K562 (cell line): ENCODE data around the gene EWSR1. TPM values are rescaled to one million over a fixed set of nuclear protein-coding genes. Genes with fewer than 3 reads are reported as not detected.

Experiments
- ATAC-seq: fragments of 200-7000 bp; cut with Tn5 transposase; 3 replicates; pipeline ENCODE4 v1.9.1; 2020; ENCODE audit warnings: moderate library complexity
- BruUV-seq: library from RNA; stranded (reverse); fragments of 400-500 nt; replicated peaks from 2 replicates; lab custom pipeline; 2021; lab: Mats Ljungman, UMichigan
- CTCF ChIA-PET: fragments of 300-600 bp; formaldehyde crosslinking; extraction: SDS; loops from one replicate; lab custom pipeline; 2021; ENCODE audit warnings: low intra/inter-chr PET ratio; lab: Yijun Ruan, JAX
- POLR2A ChIA-PET: fragments of 300-600, 350-650 bp; sonication (Branson Sonifier 250); formaldehyde crosslinking; extraction: SDS; loops from one replicate; lab custom pipeline; 2021; ENCODE audit warnings: antibody characterized with exemption, inconsistent platforms; lab: Yijun Ruan, JAX
- DNase-seq, 4 experiments: peaks; one replicate each; pipeline versions ENCODE4 v3.0.0 to v3.0.0-alpha.2; 2011 to 2018; ENCODE audit warnings: low spot score in 3 of 4, mixed read lengths in 3 of 4; ENCODE audit errors: extremely low read depth in 1 of 4
- FAIRE-seq: peaks from 2 replicates; lab custom pipeline; 2011; peaks lifted over from hg19 to GRCh38; lab: Jason Lieb, UNC
- H2AFZ ChIP-seq: 2 replicates; pipeline ENCODE4 v1.6.0; 2011; ENCODE audit warnings: low read depth, low read length, control low read depth, inconsistent platforms
- H3K27ac ChIP-seq: fragments of 200-600 bp; 3 replicates; pipeline ENCODE4 v1.8.0; 2011; ENCODE audit warnings: low read depth, mild to moderate bottlenecking, control low read depth, inconsistent platforms, low read length, moderate library complexity, mixed read lengths; ENCODE audit errors: extremely low read depth
- H3K27me3 ChIP-seq, 2 experiments: fragments of 300-600 bp in 1 of 2; 2 replicates in 1 of 2; 3 replicates in 1 of 2; pipeline versions ENCODE4 v1.6.0 to v1.8.0; 2011; ENCODE audit warnings: inconsistent platforms in 2 of 2, low read length in 2 of 2, mild to moderate bottlenecking in 1 of 2, mixed read lengths in 1 of 2, moderate library complexity in 1 of 2; ENCODE audit not compliant: control insufficient read depth in 2 of 2, insufficient read depth in 2 of 2
- H3K36me3 ChIP-seq: fragments of 300-600 bp; 3 replicates; pipeline ENCODE4 v1.8.0; 2011; ENCODE audit warnings: mild to moderate bottlenecking, low read length, inconsistent platforms; ENCODE audit not compliant: control insufficient read depth, insufficient read depth
- H3K4me1 ChIP-seq, 2 experiments: fragments of 200-600 bp in 1 of 2; replicated peaks in 1 of 2; 2 replicates in 1 of 2; 3 replicates in 1 of 2; pipeline versions ENCODE4 v1.5.1 to v1.8.0; 2011; ENCODE audit warnings: inconsistent platforms in 2 of 2, low read length in 2 of 2, mild to moderate bottlenecking in 1 of 2, mixed read lengths in 1 of 2, moderate library complexity in 1 of 2; ENCODE audit not compliant: control insufficient read depth in 2 of 2, insufficient read depth in 2 of 2
- H3K4me2 ChIP-seq: 2 replicates; pipeline ENCODE4 v1.6.1; 2011; ENCODE audit warnings: low read length, control low read depth, inconsistent platforms, mixed read lengths; ENCODE audit not compliant: insufficient read depth
- H3K4me3 ChIP-seq: fragments of 200-600 bp; sonication (generic), shearing (Covaris generic); 2 replicates; pipeline ENCODE4 v1.5.1; 2016; ENCODE audit warnings: control low read depth, inconsistent platforms
- H3K79me2 ChIP-seq: fragments of 200-600 bp; 3 replicates; pipeline ENCODE4 v1.8.0; 2011; ENCODE audit warnings: low read length, inconsistent platforms; ENCODE audit not compliant: control insufficient read depth, insufficient read depth
- H3K9ac ChIP-seq, 2 experiments: 2 replicates each; pipeline versions ENCODE4 v1.6.0 to v1.6.1; 2011; ENCODE audit warnings: low read depth in 2 of 2, low read length in 2 of 2, control low read depth in 1 of 2, inconsistent platforms in 1 of 2, mild to moderate bottlenecking in 1 of 2, mixed read lengths in 1 of 2; ENCODE audit not compliant: insufficient read depth in 1 of 2
- H3K9me1 ChIP-seq: one replicate; pipeline ENCODE4 v1.6.0; 2011; ENCODE audit warnings: inconsistent platforms, mild to moderate bottlenecking, low read length, moderate library complexity; ENCODE audit not compliant: control insufficient read depth, insufficient read depth
- H3K9me3 ChIP-seq: replicated peaks from 2 replicates; pipeline ENCODE4 v1.5.1; 2011; ENCODE audit warnings: low read depth, low read length, inconsistent platforms; ENCODE audit not compliant: control insufficient read depth, insufficient read depth
- H4K20me1 ChIP-seq: replicated peaks from 2 replicates; pipeline ENCODE4 v1.6.1; 2011; ENCODE audit warnings: low read length, inconsistent platforms, mixed read lengths; ENCODE audit not compliant: control insufficient read depth, insufficient read depth
- CREBBP ChIP-seq: IDR thresholded peaks from one replicate; pipeline ENCODE4 v1.6.1; 2012; ENCODE audit warnings: low read depth, mild to moderate bottlenecking, control low read depth, inconsistent platforms, low read length
- CREM ChIP-seq: IDR thresholded peaks from 2 replicates; pipeline ENCODE4 v1.6.1; 2014; ENCODE audit warnings: antibody characterized with exemption, low read depth
- ETV1 ChIP-seq: fragments of 450-650 bp; conservative IDR thresholded peaks from 2 replicates; pipeline ENCODE4 v1.6.1; 2016; ENCODE audit warnings: missing genetic modification characterization, control low read depth, low read depth, missing compliant biosample characterization
- HIVEP1 ChIP-seq: fragments of 250-450 bp; sonication (Bioruptor Pico); IDR thresholded peaks from 2 replicates; pipeline ENCODE4 v1.4.0; 2020; ENCODE audit warnings: mild to moderate bottlenecking
- HMBOX1 ChIP-seq: sonication (generic); IDR thresholded peaks from 2 replicates; pipeline ENCODE4 v1.6.1; 2016
- HMGXB4 ChIP-seq: sonication (generic); formaldehyde crosslinking; IDR thresholded peaks from 2 replicates; pipeline ENCODE4 v1.8.1; 2023; ENCODE audit warnings: mild to moderate bottlenecking, missing genetic modification reagents
- HSF4 ChIP-seq: fragments of 250-450 bp; sonication (Bioruptor Pico); IDR thresholded peaks from 2 replicates; pipeline ENCODE4 v2.1.2; 2022; ENCODE audit warnings: mild to moderate bottlenecking, moderate library complexity, borderline replicate concordance
- POLR2G ChIP-seq: fragments of 200-400 bp; formaldehyde crosslinking; IDR thresholded peaks from 2 replicates; pipeline ENCODE4 v1.6.1; 2017; ENCODE audit warnings: low read depth, mild to moderate bottlenecking, antibody characterized with exemption, low read length, moderate library complexity
- RBFOX2 ChIP-seq: fragments of 200-400 bp; formaldehyde crosslinking; IDR thresholded peaks from 2 replicates; pipeline ENCODE4 v1.6.1; 2017; ENCODE audit warnings: low read depth, mild to moderate bottlenecking, low read length, moderate library complexity
- RBM22 ChIP-seq: fragments of 200-400 bp; formaldehyde crosslinking; IDR thresholded peaks from 2 replicates; pipeline ENCODE4 v1.6.1; 2018; ENCODE audit warnings: low read length, low read depth; ENCODE audit not compliant: poor library complexity, severe bottlenecking
- RBM25 ChIP-seq: fragments of 200-400 bp; formaldehyde crosslinking; IDR thresholded peaks from 2 replicates; pipeline ENCODE4 v1.6.1; 2018; ENCODE audit warnings: low read length, low read depth, moderate library complexity; ENCODE audit not compliant: severe bottlenecking
- RFX5 ChIP-seq: IDR thresholded peaks from 2 replicates; pipeline ENCODE4 v1.6.1; 2011; ENCODE audit warnings: low read depth, mild to moderate bottlenecking, improper control_type of control experiment, low read length
- U2AF2 ChIP-seq: fragments of 200-400 bp; formaldehyde crosslinking; optimal IDR thresholded peaks from 2 replicates; pipeline ENCODE3; 2017; ENCODE audit warnings: low read depth, mild to moderate bottlenecking, low read length
- WGBS: fragments of 100-300 bp; shearing (Covaris generic); methylation state at CpG from one replicate; pipeline ENCODE4 v1.1.6; 2016; ENCODE audit warnings: low coverage, mixed read lengths; ENCODE audit not compliant: insufficient coverage; ENCODE audit errors: missing lambda C conversion rate; 5-methylcytosine and 5-hydroxymethylcytosine counted together
- in situ Hi-C: fragments of 300-500 bp; cut with MboI; formaldehyde crosslinking; loops from 4 replicates; pipeline ENCODE4 v1.15.0; 2018; ENCODE audit warnings: inconsistent platforms, mixed read lengths
- intact Hi-C: fragments of 100-400 bp; cut with micrococcal nuclease; formaldehyde crosslinking; loops from 2 replicates; pipeline ENCODE4 v1.14.2; 2022
- polyA plus RNA-seq, 8 experiments: library from polyadenylated mRNA; depleted of rRNA in 4 of 8; stranded (reverse) in 5 of 8; unstranded in 3 of 8; fragments of >200 nt; fragmentation: Nextera tagmentation in 2 of 8; fragmentation: Illumina TruSeq in 1 of 8; extraction: Ambion mirVana in 2 of 8; extraction: Trizol in 1 of 8; gene quantifications; 2 replicates each; pipeline versions ENCODE4 v1.2.1 to v1.2.3, GENCODE V29; 2011 to 2014; ENCODE audit warnings: inconsistent platforms in 1 of 8, missing spikeins in 1 of 8
- total RNA-seq, 7 experiments: library from RNA; depleted of rRNA in 6 of 7; stranded (reverse); fragments of >200 nt in 6 of 7; fragmentation: Illumina TruSeq in 2 of 7; extraction: Trizol in 2 of 7; gene quantifications; 2 replicates each; pipeline versions ENCODE4 v1.2.1 to v1.2.3, GENCODE V29; 2011 to 2021; ENCODE audit warnings: low replicate concordance in 1 of 7

EWSR1 gene
- total and polyA plus RNA-seq, 9 of the 15 experiments (the other 6 are each of a cell fraction or from before 2014, with no cell fraction given), result 83.3 to 450 (median 239) TPM

GRCh38 chr22:29258407-29259252 is 9.4 kb upstream of the EWSR1 start:
- H3K27ac ChIP-seq, result no peak overlapping the region
- CTCF ChIA-PET, result no interaction called here
- no TSS peak for BruUV-seq
- WGBS, result 82% methylated on average over 7 of the region's 17 CpGs
- TF ChIP-seq HSF4 (no peak), RBM25 (peak; percentile 36), U2AF2 (no peak), RBM22 (peak; percentile 48), ETV1 (tag) (no peak), HMGXB4 (no peak), CREBBP (no peak), RFX5 (no peak), CREM (no peak), HMBOX1 (no peak), HIVEP1 (no peak), RBFOX2 (peak; percentile 43; the same call in 1 of the 2 replicates), POLR2G (peak; percentile 59; the same call in 1 of the 2 replicates)
- H3K4me2 ChIP-seq, result no peak overlapping the region
- no peaks in the 10 kb centered on the region for H3K9me1 ChIP-seq
- in situ Hi-C loops (loop anchor here (10.0 kb wide), 1 partner anchor 404 kb away; no protein-coding TSS in a partner anchor), intact Hi-C loops (loop anchor here (2.0 kb wide), 1 partner anchor 16 kb away; no protein-coding TSS in a partner anchor)
- no peak overlapping the region for H2AFZ ChIP-seq
- no peaks in the 10 kb centered on the region for H3K9me3 ChIP-seq
- no peak overlapping the region for H3K4me3 ChIP-seq
- H3K79me2 ChIP-seq, result no peaks in the 10 kb centered on the region
- peaks cover 9% of the 10 kb centered on the region; the same call in 1 of the 3 replicates for H3K36me3 ChIP-seq
- peaks cover 0 to 30% of the 10 kb centered on the region in 2 experiments; a peak in 2 of 5 replicates for H3K4me1 ChIP-seq
- ATAC-seq, result no peak
- no peaks in the 10 kb centered on the region for H3K27me3 ChIP-seq
- DNase-seq, result no peak
- FAIRE-seq, result no peak
- H3K9ac ChIP-seq, result no peak overlapping the region
- no peaks in the 10 kb centered on the region for H4K20me1 ChIP-seq
- POLR2A ChIA-PET, result interaction anchor here (0.6 to 1.6 kb wide), 3 partner anchors 9 to 24 kb away, joined by 3 to 5 read pairs (median 3); partner anchors contain the start of genes EWSR1 and RHBDD3
